ENCODE data around the gene KIAA2012.

GRCh38 chr2:202237787-202238233 is 164.8 kb downstream of the KIAA2012 start:
- TF ChIP-seq POLR2A (IDR thresholded peaks at IDR 0.05; ENCODE audit: low read length) (no peak), GATA1 (IDR thresholded peaks at IDR 0.05; ENCODE audit: low read depth, low read length) (no peak)

Measured in erythroblast (primary cell).